GM23338 (cell line): ENCODE measurements around the gene IL22RA2. TPM values are rescaled to one million over a fixed set of nuclear protein-coding genes. Genes with fewer than 3 reads are reported as not detected.

Source experiments
- ATAC-seq: fragments of 200-7000 bp; cut with Tn5 transposase; 3 replicates; pipeline ENCODE4 v1.9.1; 2020
- DNase-seq: peaks from one replicate; pipeline ENCODE4 v3.0.0-alpha.2; 2015; ENCODE audit warnings: low spot score
- H2AFZ ChIP-seq: fragments of 200-600 bp; sonication (generic); 2 replicates; pipeline ENCODE4 v1.8.0; 2016; ENCODE audit warnings: antibody characterized with exemption, mild to moderate bottlenecking, moderate library complexity
- H3F3A ChIP-seq: fragments of 200-600 bp; sonication (generic); replicated peaks from 2 replicates; pipeline ENCODE4 v1.8.0; 2017; ENCODE audit warnings: antibody characterized with exemption, mixed run types, low read depth
- H3K27ac ChIP-seq: fragments of 200-600 bp; sonication (generic); 2 replicates; pipeline ENCODE4 v1.6.1; 2016; ENCODE audit warnings: low read depth
- H3K27me3 ChIP-seq: fragments of 200-600 bp; sonication (generic); 2 replicates; pipeline ENCODE4 v1.8.0; 2016; ENCODE audit warnings: mild to moderate bottlenecking, mixed run types, moderate library complexity; ENCODE audit not compliant: insufficient read depth
- H3K36me3 ChIP-seq: fragments of 200-600 bp; sonication (generic); 2 replicates; pipeline ENCODE4 v1.8.0; 2016; ENCODE audit warnings: mild to moderate bottlenecking; ENCODE audit not compliant: insufficient read depth
- H3K4me1 ChIP-seq: fragments of 200-600 bp; sonication (generic); 2 replicates; pipeline ENCODE4 v1.8.0; 2016; ENCODE audit warnings: mild to moderate bottlenecking, moderate library complexity; ENCODE audit not compliant: insufficient read depth
- H3K4me2 ChIP-seq: fragments of 200-600 bp; sonication (generic); 2 replicates; pipeline ENCODE4 v1.7.1; 2017; ENCODE audit warnings: mixed run types
- H3K4me3 ChIP-seq: fragments of 200-600 bp; sonication (generic); 2 replicates; pipeline ENCODE4 v1.6.1; 2016; ENCODE audit warnings: mixed run types
- H3K79me2 ChIP-seq: fragments of 200-600 bp; sonication (generic); replicated peaks from 2 replicates; pipeline ENCODE4 v1.8.0; 2017; ENCODE audit warnings: mild to moderate bottlenecking; ENCODE audit not compliant: insufficient read depth
- H3K9me2 ChIP-seq: fragments of 200-600 bp; sonication (generic); 2 replicates; pipeline ENCODE4 v1.8.0; 2017; ENCODE audit not compliant: insufficient read depth
- H4K20me1 ChIP-seq: fragments of 200-600 bp; sonication (generic); replicated peaks from 2 replicates; pipeline ENCODE4 v1.8.0; 2017; ENCODE audit warnings: mild to moderate bottlenecking; ENCODE audit not compliant: insufficient read depth
- H3K27ac Mint-ChIP-seq: 2 replicates; pipeline ENCODE4 v1.8.0; 2020; ENCODE audit warnings: inconsistent platforms, mild to moderate bottlenecking, moderate library complexity, mixed read lengths
- H3K27me3 Mint-ChIP-seq: 3 replicates; pipeline ENCODE4 v1.8.0; 2022; ENCODE audit warnings: low read depth, mild to moderate bottlenecking, moderate library complexity, mixed read lengths, inconsistent platforms; ENCODE audit not compliant: insufficient read depth, poor library complexity
- H3K36me3 Mint-ChIP-seq: 3 replicates; pipeline ENCODE4 v1.8.0; 2021; ENCODE audit warnings: low read depth, mild to moderate bottlenecking, inconsistent platforms, moderate library complexity, mixed read lengths
- H3K4me1 Mint-ChIP-seq: 3 replicates; pipeline ENCODE4 v1.8.0; 2020; ENCODE audit warnings: mild to moderate bottlenecking, inconsistent platforms, mixed read lengths
- H3K4me3 Mint-ChIP-seq: 3 replicates; pipeline ENCODE4 v1.8.0; 2021; ENCODE audit warnings: moderate library complexity, mild to moderate bottlenecking, inconsistent platforms, mixed read lengths
- H3K9me3 Mint-ChIP-seq: 3 replicates; pipeline ENCODE4 v1.8.0; 2020; ENCODE audit warnings: moderate library complexity, mild to moderate bottlenecking, inconsistent platforms, mixed read lengths
- CREB1 ChIP-seq: fragments of 250-450 bp; sonication (Bioruptor Pico); IDR thresholded peaks from 2 replicates; pipeline ENCODE4 v1.5.0; 2020; ENCODE audit warnings: low read depth, mild to moderate bottlenecking, moderate library complexity
- CTCF ChIP-seq, 2 experiments: fragments of 200-600 bp in 1 of 2; sonication (generic) in 1 of 2; conservative IDR thresholded peaks; 2 replicates each; pipeline versions ENCODE4 v1.5.1 to v1.6.1; 2016 to 2017; ENCODE audit warnings: antibody characterized with exemption in 2 of 2, low read depth in 2 of 2, mild to moderate bottlenecking in 2 of 2, moderate library complexity in 1 of 2
- ETS1 ChIP-seq: IDR thresholded peaks from 2 replicates; pipeline ENCODE4 v1.6.1; 2016; ENCODE audit warnings: antibody characterized with exemption
- EZH2 ChIP-seq: fragments of 200-600 bp; sonication (generic); IDR thresholded peaks from one replicate; pipeline ENCODE4 v1.8.0; 2017; ENCODE audit warnings: antibody characterized with exemption, mild to moderate bottlenecking, low read depth; ENCODE audit not compliant: unreplicated experiment
- EZH2phosphoT487 ChIP-seq: fragments of 200-600 bp; sonication (generic); IDR thresholded peaks from one replicate; pipeline ENCODE4 v1.8.1; 2018; ENCODE audit warnings: antibody characterized with exemption; ENCODE audit not compliant: unreplicated experiment
- JUNB ChIP-seq: IDR thresholded peaks from one replicate; pipeline ENCODE4 v1.6.1; 2016; ENCODE audit warnings: antibody characterized with exemption; ENCODE audit not compliant: unreplicated experiment
- NANOG ChIP-seq: IDR thresholded peaks from 2 replicates; pipeline ENCODE4 v1.6.1; 2016; ENCODE audit warnings: antibody characterized with exemption, borderline replicate concordance
- POLR2AphosphoS5 ChIP-seq: IDR thresholded peaks from 2 replicates; pipeline ENCODE4 v1.6.1; 2016; ENCODE audit warnings: antibody characterized with exemption, low read depth
- STAT1 ChIP-seq: IDR thresholded peaks from one replicate; pipeline ENCODE4 v1.6.1; 2016; ENCODE audit warnings: antibody characterized with exemption; ENCODE audit not compliant: unreplicated experiment
- ZNF114 ChIP-seq: fragments of 250-450 bp; sonication (Bioruptor Pico); IDR thresholded peaks from 2 replicates; pipeline ENCODE4 v1.5.0; 2020; ENCODE audit warnings: mild to moderate bottlenecking, moderate library complexity
- ZNF331 ChIP-seq: fragments of 250-450 bp; sonication (Bioruptor Pico); IDR thresholded peaks from 2 replicates; pipeline ENCODE4 v1.5.0; 2020; ENCODE audit warnings: low read depth, mild to moderate bottlenecking, moderate library complexity
- polyA plus RNA-seq: library from polyadenylated mRNA; unstranded; fragments of >200 nt; fragmentation: Nextera tagmentation; extraction: Ambion mirVana; gene quantifications from 2 replicates; pipeline ENCODE4 v1.2.1, GENCODE V29; 2016
- total RNA-seq: library from RNA; depleted of rRNA; stranded (reverse); fragments of >200 nt; shearing (Covaris generic); gene quantifications from 2 replicates; pipeline ENCODE4 v1.2.3, GENCODE V29; 2014

The IL22RA2 gene
- total and polyA plus RNA-seq, 2 experiments from 2014 or later: not detected

GRCh38 chr6:137162692-137163306 is 10.6 kb downstream of the IL22RA2 start (continued):
- no peak for TF ChIP-seq EZH2phosphoT487

GRCh38 chr6:137161949-137162348 is 11.5 kb downstream of the IL22RA2 start:
- Mint-ChIP-seq H3K36me3 (peaks cover 43% of the 10 kb centered on the region), H3K4me1 (no peaks in the 10 kb centered on the region), H3K4me3 (no peak overlapping the region), H3K9me3 (peaks cover 62% of the 10 kb centered on the region), H3K27me3 (peaks cover 6% of the 10 kb centered on the region), H3K27ac (no peak overlapping the region)
- Histone ChIP-seq H3K9me2 (peaks cover 4% of the 10 kb centered on the region), H3K36me3 (no peaks in the 10 kb centered on the region), H3K4me1 (no peaks in the 10 kb centered on the region), H4K20me1 (no peaks in the 10 kb centered on the region), H3K27ac (no peak overlapping the region), H3K4me3 (no peak overlapping the region), H2AFZ (no peak overlapping the region), H3K4me2 (no peak overlapping the region), H3F3A (no peaks in the 10 kb centered on the region), H3K27me3 (no peaks in the 10 kb centered on the region), H3K79me2 (no peaks in the 10 kb centered on the region)
- TF ChIP-seq POLR2AphosphoS5 (no peak), JUNB (no peak), NANOG (no peak), EZH2 (no peak), CTCF (conservative IDR thresholded peaks at IDR 0.05; ENCODE audit: low read depth in 2 of 2) (no peak), ETS1 (no peak), ZNF331 (CRISPR knock-in tag) (no peak), EZH2phosphoT487 (no peak), ZNF114 (CRISPR knock-in tag) (no peak)
- no peak for ATAC-seq
- DNase-seq: no peak

- Mint-ChIP-seq H3K36me3 (peaks cover 41% of the 10 kb centered on the region), H3K4me1 (no peaks in the 10 kb centered on the region), H3K27ac (no peak overlapping the region), H3K9me3 (peaks cover 57% of the 10 kb centered on the region), H3K27me3 (peaks cover 6% of the 10 kb centered on the region), H3K4me3 (no peak overlapping the region)
- H3K79me2 ChIP-seq: no peaks in the 10 kb centered on the region
- H3K4me3 ChIP-seq: no peak overlapping the region
- no peak overlapping the region for H3K4me2 ChIP-seq
- H3F3A ChIP-seq: no peaks in the 10 kb centered on the region
- no peaks in the 10 kb centered on the region for H3K27me3 ChIP-seq
- peaks cover 12% of the 10 kb centered on the region for H3K9me2 ChIP-seq
- ATAC-seq (no peak), DNase-seq (no peak)
- no peaks in the 10 kb centered on the region for H3K36me3 ChIP-seq
- H4K20me1 ChIP-seq: no peaks in the 10 kb centered on the region
- no peak overlapping the region for H3K27ac ChIP-seq
- H3K4me1 ChIP-seq: no peaks in the 10 kb centered on the region
- no peak overlapping the region for H2AFZ ChIP-seq
- TF ChIP-seq EZH2phosphoT487 (no peak), ZNF114 (CRISPR knock-in tag) (no peak), CTCF (conservative IDR thresholded peaks at IDR 0.05; ENCODE audit: low read depth in 2 of 2) (no peak), EZH2 (no peak), ZNF331 (CRISPR knock-in tag) (no peak), STAT1 (no peak), NANOG (no peak), ETS1 (no peak), CREB1 (CRISPR knock-in tag) (no peak), JUNB (no peak)
Observed at GRCh38 chr6:137160763-137161162, 12.7 kb downstream of the IL22RA2 start.
